Caco-2 (cell line): ENCODE data around the gene RABGAP1L. TPM values are rescaled to one million over a fixed set of nuclear protein-coding genes. Genes with fewer than 3 reads are reported as not detected.

Source experiments
- BruUV-seq: library from RNA; stranded (reverse); fragments of 400-500 nt; replicated peaks from 2 replicates; lab custom pipeline; 2021; lab: Mats Ljungman, UMichigan
- CTCF ChIA-PET: fragments of 300-600 bp; sonication (Branson Sonifier 250); formaldehyde crosslinking; loops from one replicate; lab custom pipeline; 2022; ENCODE audit warnings: antibody characterized with exemption; lab: Charles Lee
- POLR2A ChIA-PET: fragments of 300-600 bp; sonication (Branson Sonifier 250); formaldehyde crosslinking; loops from one replicate; lab custom pipeline; 2022; ENCODE audit warnings: antibody characterized with exemption; lab: Charles Lee
- DNase-seq, 2 experiments: peaks; one replicate each; pipeline versions ENCODE4 v3.0.0 to v3.0.0-alpha.2; 2020 to 2022
- H3K27me3 ChIP-seq: replicated peaks from 2 replicates; pipeline ENCODE4 v1.6.0; 2011; ENCODE audit warnings: low read length; ENCODE audit not compliant: control insufficient read depth, insufficient read depth
- H3K36me3 ChIP-seq: 2 replicates; pipeline ENCODE4 v1.5.1; 2011; ENCODE audit warnings: low read length; ENCODE audit not compliant: control insufficient read depth, insufficient read depth
- H3K4me1 ChIP-seq: fragments of 250-450 bp; sonication (Bioruptor Pico); 2 replicates; pipeline ENCODE4 v1.5.1; 2020; ENCODE audit warnings: mild to moderate bottlenecking
- H3K4me3 ChIP-seq: 2 replicates; pipeline ENCODE4 v1.5.1; 2011; ENCODE audit warnings: low read depth, mild to moderate bottlenecking, control low read depth, low read length
- H3K9me3 ChIP-seq: fragments of 250-450 bp; sonication (Bioruptor Pico); 2 replicates; pipeline ENCODE4 v1.5.1; 2020; ENCODE audit warnings: mild to moderate bottlenecking, moderate library complexity
- H3K27ac Mint-ChIP-seq: one replicate; pipeline ENCODE4 v1.8.0; 2022; ENCODE audit warnings: mixed read lengths; ENCODE audit not compliant: unreplicated experiment
- H3K27me3 Mint-ChIP-seq: one replicate; pipeline ENCODE4 v1.8.0; 2022; ENCODE audit warnings: mixed read lengths; ENCODE audit not compliant: insufficient read depth, unreplicated experiment
- H3K36me3 Mint-ChIP-seq: one replicate; pipeline ENCODE4 v1.8.0; 2022; ENCODE audit warnings: mild to moderate bottlenecking, mixed read lengths; ENCODE audit not compliant: insufficient read depth, unreplicated experiment
- H3K4me1 Mint-ChIP-seq: one replicate; pipeline ENCODE4 v1.8.0; 2022; ENCODE audit warnings: low read depth, mixed read lengths; ENCODE audit not compliant: unreplicated experiment
- H3K4me3 Mint-ChIP-seq: one replicate; pipeline ENCODE4 v1.8.0; 2022; ENCODE audit warnings: mild to moderate bottlenecking, moderate library complexity, mixed read lengths; ENCODE audit not compliant: unreplicated experiment
- H3K9me3 Mint-ChIP-seq: one replicate; pipeline ENCODE4 v1.8.0; 2022; ENCODE audit warnings: mixed read lengths; ENCODE audit not compliant: unreplicated experiment
- CTCF ChIP-seq, 2 experiments: fragments of 200-600 bp in 1 of 2; IDR thresholded peaks; 1 replicate in 1 of 2; 2 replicates in 1 of 2; pipeline versions ENCODE4 v1.5.1 to v1.8.0; 2011 to 2022; ENCODE audit warnings: antibody characterized with exemption in 1 of 2, control low read depth in 1 of 2, inconsistent platforms in 1 of 2, low read depth in 1 of 2, low read length in 1 of 2, mild to moderate bottlenecking in 1 of 2, moderate library complexity in 1 of 2; ENCODE audit not compliant: insufficient read depth in 1 of 2, severe bottlenecking in 1 of 2, unreplicated experiment in 1 of 2
- intact Hi-C: fragments of 100-400 bp; cut with micrococcal nuclease; formaldehyde crosslinking; loops from one replicate; pipeline ENCODE4 v1.10.0; 2022; ENCODE audit not compliant: unreplicated experiment
- total RNA-seq: library from RNA; stranded (reverse); gene quantifications from 2 replicates; pipeline ENCODE4 v1.2.3, GENCODE V29; 2022

Gene RABGAP1L
- total RNA-seq, 1 experiment from 2014 or later: 20.3 TPM

- Mint-ChIP-seq H3K9me3 (no peaks in the 10 kb centered on the region), H3K4me1 (peaks cover 15% of the 10 kb centered on the region), H3K27me3 (no peaks in the 10 kb centered on the region), H3K36me3 (no peaks in the 10 kb centered on the region), H3K4me3 (no peak overlapping the region), H3K27ac (no peak overlapping the region)
- CTCF ChIA-PET: no interaction called here
- Histone ChIP-seq H3K27me3 (no peaks in the 10 kb centered on the region), H3K4me3 (no peak overlapping the region), H3K4me1 (peaks cover 15% of the 10 kb centered on the region; the same call in 1 of the 2 replicates), H3K36me3 (no peaks in the 10 kb centered on the region), H3K9me3 (no peaks in the 10 kb centered on the region)
- intact Hi-C loops: loop anchor here (10.0 kb wide), 1 partner anchor 580 kb away; no protein-coding TSS in a partner anchor
- no peak for DNase-seq
- no TSS peak for BruUV-seq
- no peak for TF ChIP-seq CTCF (IDR thresholded peaks at IDR 0.05; ENCODE audit: insufficient read depth in 1 of 2, low read depth in 1 of 2, low read length in 1 of 2, severe bottlenecking in 1 of 2, unreplicated experiment in 1 of 2)
- POLR2A ChIA-PET: no interaction called here
These were observed 5.5 kb downstream of the RABGAP1L start for GRCh38 chr1:174164826-174165225.

- Mint-ChIP-seq H3K4me3 (no peak overlapping the region), H3K36me3 (no peaks in the 10 kb centered on the region), H3K27ac (no peak overlapping the region), H3K27me3 (no peaks in the 10 kb centered on the region), H3K4me1 (peaks cover 12% of the 10 kb centered on the region), H3K9me3 (no peaks in the 10 kb centered on the region)
- no TSS peak for BruUV-seq
- CTCF ChIA-PET: no interaction called here
- TF ChIP-seq CTCF (IDR thresholded peaks at IDR 0.05; ENCODE audit: insufficient read depth in 1 of 2, low read depth in 1 of 2, low read length in 1 of 2, severe bottlenecking in 1 of 2, unreplicated experiment in 1 of 2): no peak
- no peaks in the 10 kb centered on the region for H3K36me3 ChIP-seq
- no peaks in the 10 kb centered on the region for H3K27me3 ChIP-seq
- no peak for DNase-seq
- POLR2A ChIA-PET: no interaction called here
- peaks cover 12% of the 10 kb centered on the region; the same call in 1 of the 2 replicates for H3K4me1 ChIP-seq
- H3K9me3 ChIP-seq: no peaks in the 10 kb centered on the region
- no peak overlapping the region for H3K4me3 ChIP-seq
- intact Hi-C loops: loop anchor here (10.0 kb wide), 1 partner anchor 579 kb away; no protein-coding TSS in a partner anchor
These were observed 6.3 kb downstream of the RABGAP1L start for GRCh38 chr1:174165471-174166137.

GRCh38 chr1:174166530-174167264 lies 7.4 kb downstream of the RABGAP1L start:
- ChIA-PET POLR2A (no interaction called here), CTCF (no interaction called here)
- Histone ChIP-seq H3K36me3 (no peaks in the 10 kb centered on the region), H3K9me3 (no peaks in the 10 kb centered on the region), H3K4me1 (peaks cover 10% of the 10 kb centered on the region; the same call in 1 of the 2 replicates), H3K4me3 (no peak overlapping the region), H3K27me3 (no peaks in the 10 kb centered on the region)
- Mint-ChIP-seq H3K36me3 (no peaks in the 10 kb centered on the region), H3K4me3 (no peak overlapping the region), H3K4me1 (peaks cover 10% of the 10 kb centered on the region), H3K27ac (no peak overlapping the region), H3K9me3 (no peaks in the 10 kb centered on the region), H3K27me3 (no peaks in the 10 kb centered on the region)
- intact Hi-C loops: loop anchor here (10.0 kb wide), 1 partner anchor 578 kb away; no protein-coding TSS in a partner anchor
- no TSS peak for BruUV-seq
- no peak for TF ChIP-seq CTCF (IDR thresholded peaks at IDR 0.05; ENCODE audit: insufficient read depth in 1 of 2, low read depth in 1 of 2, low read length in 1 of 2, severe bottlenecking in 1 of 2, unreplicated experiment in 1 of 2)
- no peak for DNase-seq
